ENCODE data around the gene FAM47C. TPM values are rescaled to one million over a fixed set of nuclear protein-coding genes. Genes with fewer than 3 reads are reported as not detected.
"Not testable (repeated sequence)": the region's sequence is repeated elsewhere in the genome, so short reads cannot be mapped to it uniquely, and the experiment has no call there.

FAM47C gene
- total RNA-seq, 1 donor from 2014 or later, result not detected

DNA sequence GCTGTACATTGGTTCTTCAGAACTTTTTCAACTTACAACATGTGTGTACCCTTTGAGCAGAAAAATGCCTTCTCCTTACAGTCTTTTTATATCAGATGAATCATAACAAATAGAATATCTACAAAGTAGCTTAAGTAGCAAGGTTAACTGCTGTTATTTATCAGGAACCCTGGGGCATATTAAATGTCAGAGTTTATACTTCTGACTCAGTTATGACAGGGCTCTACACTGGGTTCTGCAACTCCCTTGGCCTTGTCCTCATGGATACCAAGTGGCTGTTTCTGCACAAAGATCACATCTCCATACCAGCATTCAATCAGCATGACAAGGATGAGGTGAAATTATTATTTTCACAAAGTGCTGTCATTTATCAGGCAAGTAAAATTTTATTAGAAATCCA, 49.4 kb downstream of the FAM47C start:
- DNase-seq; intact Hi-C loops (cut with DNase I); ATAC-seq (ENCODE audit: poor library complexity): not testable (repeated sequence)

DNA sequence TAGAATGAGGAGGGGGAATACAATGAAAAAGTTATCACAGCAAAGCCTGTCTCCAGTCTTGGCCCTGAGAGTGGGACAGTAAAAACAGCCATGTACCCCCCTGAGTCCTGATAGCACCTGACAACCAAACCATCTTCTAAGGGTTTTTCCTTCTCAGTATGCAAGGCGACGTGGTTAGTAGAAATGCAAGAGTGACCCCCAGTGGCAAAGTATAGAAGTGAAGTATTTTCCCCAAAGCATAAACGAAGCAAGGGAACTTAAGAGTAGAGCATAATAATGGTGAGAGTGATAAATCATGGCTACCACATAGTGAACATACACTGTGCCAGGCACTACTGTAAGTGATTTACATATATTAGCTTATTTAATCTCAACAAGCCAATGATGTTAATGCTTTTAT, 52.8 kb downstream of the FAM47C start:
- intact Hi-C loops (cut with DNase I), result no loop called here
- DNase-seq (no peak), ATAC-seq (ENCODE audit: poor library complexity) (no peak)

All from Right ventricle myocardium superior (tissue), 1 donor.